NCI-H345 (cell line): ENCODE results near the gene NEK2.
"Not testable (repeated sequence)": the region's sequence is repeated elsewhere in the genome, so short reads cannot be mapped to it uniquely, and the experiment has no call there.

Experiments
- DNase-seq: peaks from one replicate; lab custom pipeline; 2025; lab: John Stamatoyannopoulos, UW

NEK2 gene

GRCh38 chr1:211675230-211676105 is at the start of gene NEK2:
Gene NEK2 (minus strand): TSS chr1:211675621. CDS start chr1:211675479, 142 bp downstream.
- DNase-seq = peak; percentile 96

- no peak for DNase-seq
Observed at GRCh38 chr1:211724687-211725196, 49.3 kb upstream of the NEK2 start.

GRCh38 chr1:211723273-211723672 is 47.9 kb upstream of the NEK2 start:
- no peak for DNase-seq

GRCh38 chr1:211722277-211723175 is 47.1 kb upstream of the NEK2 start:
- no peak for DNase-seq

GRCh38 chr1:211716555-211716954 is 41.1 kb upstream of the NEK2 start:
- not testable (repeated sequence) for DNase-seq

GRCh38 chr1:211715971-211716370 is 40.5 kb upstream of the NEK2 start:
- no peak for DNase-seq

- DNase-seq = no peak
Observed at GRCh38 chr1:211714154-211714553, 38.7 kb upstream of the NEK2 start.

GRCh38 chr1:211713231-211713630 is 37.8 kb upstream of the NEK2 start:
- DNase-seq = no peak

GRCh38 chr1:211711315-211711705 is 35.9 kb upstream of the NEK2 start:
- no peak for DNase-seq

- DNase-seq = no peak
Observed at GRCh38 chr1:211710566-211711314, 35.3 kb upstream of the NEK2 start.

- DNase-seq = no peak
Observed at GRCh38 chr1:211708926-211709325, 33.5 kb upstream of the NEK2 start.

- no peak for DNase-seq
Observed at GRCh38 chr1:211708006-211708405, 32.6 kb upstream of the NEK2 start.

GRCh38 chr1:211705467-211706091 is 30.2 kb upstream of the NEK2 start:
- DNase-seq = no peak

GRCh38 chr1:211704543-211704942 is 29.1 kb upstream of the NEK2 start:
- no peak for DNase-seq

GRCh38 chr1:211703812-211704537 is 28.6 kb upstream of the NEK2 start:
- DNase-seq = peak; percentile 94

- no peak for DNase-seq
Observed at GRCh38 chr1:211701733-211702132, 26.3 kb upstream of the NEK2 start.

GRCh38 chr1:211699059-211699458 is 23.6 kb upstream of the NEK2 start:
- DNase-seq = no peak

- DNase-seq = peak; percentile 70
Observed at GRCh38 chr1:211698161-211699026, 23.0 kb upstream of the NEK2 start.

- peak; percentile 69 for DNase-seq
Observed at GRCh38 chr1:211697356-211697755, 21.9 kb upstream of the NEK2 start.
